ENCODE data around the gene LRRC3.

Gene LRRC3

GRCh38 chr21:44436111-44436611 lies 19.1 kb upstream of the LRRC3 start:
- TF ChIP-seq EGR1 (IDR thresholded peaks at IDR 0.05) (no peak), TCF12 (IDR thresholded peaks at IDR 0.05; ENCODE audit: low read depth) (no peak), MAX (IDR thresholded peaks at IDR 0.05) (no peak), ZBTB7A (IDR thresholded peaks at IDR 0.05; ENCODE audit: low read depth) (no peak), TAF1 (IDR thresholded peaks at IDR 0.05; ENCODE audit: low read depth) (no peak)

DNA sequence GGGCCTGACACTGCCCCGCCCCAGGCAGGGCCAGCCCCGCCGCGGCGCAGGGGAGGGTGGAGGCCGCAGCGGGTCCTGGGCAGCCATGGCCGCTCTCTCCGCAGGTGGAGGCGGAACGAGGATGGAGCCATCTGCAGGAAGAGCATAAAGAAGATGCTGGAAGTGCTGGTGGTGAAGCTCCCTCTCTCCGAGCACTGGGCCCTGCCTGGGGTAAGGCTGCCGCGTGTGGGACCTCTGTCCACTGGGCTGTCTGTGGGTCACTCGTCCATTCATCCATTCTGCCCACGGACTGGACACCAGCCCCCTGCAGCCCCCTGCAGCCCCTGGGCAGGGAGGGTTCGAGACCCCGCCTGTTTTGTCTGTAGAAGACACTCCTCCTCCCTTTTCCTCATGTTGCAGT lies 18.4 kb upstream of the LRRC3 start:
- TF ChIP-seq ZBTB7A (IDR thresholded peaks at IDR 0.05; ENCODE audit: low read depth) (no peak), CREB1 (IDR thresholded peaks at IDR 0.05; ENCODE audit: low read depth) (no peak), MAX (IDR thresholded peaks at IDR 0.05) (no peak), RAD21 (IDR thresholded peaks at IDR 0.05; ENCODE audit: low read depth) (no peak), FOXM1 (IDR thresholded peaks at IDR 0.05; ENCODE audit: borderline replicate concordance, low read depth) (no peak), NFIC (IDR thresholded peaks at IDR 0.05) (no peak), YY1 (IDR thresholded peaks at IDR 0.05; ENCODE audit: low read depth) (no peak), TCF12 (IDR thresholded peaks at IDR 0.05; ENCODE audit: low read depth) (no peak), REST (IDR thresholded peaks at IDR 0.05; ENCODE audit: low read depth) (no peak), EP300 (IDR thresholded peaks at IDR 0.05; ENCODE audit: borderline replicate concordance) (no peak), CEBPB (IDR thresholded peaks at IDR 0.05) (no peak)

DNA sequence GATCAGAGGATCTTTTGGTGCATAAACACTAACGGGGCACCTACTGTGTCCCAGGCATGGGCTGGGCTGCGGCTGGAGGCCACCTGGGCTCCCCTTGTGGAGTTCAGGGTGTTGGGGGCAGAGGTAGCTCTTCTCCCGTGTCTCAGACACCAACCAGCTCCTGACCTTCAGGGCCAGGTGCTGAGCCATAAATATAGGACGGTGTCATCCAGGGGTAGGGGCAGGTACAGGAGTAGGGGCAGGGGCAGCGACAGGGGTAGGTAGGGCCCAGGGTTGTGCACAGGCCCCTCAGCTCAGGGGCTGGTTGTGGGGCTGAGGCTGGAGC lies 18.0 kb upstream of the LRRC3 start:
- TF ChIP-seq TEAD4 (IDR thresholded peaks at IDR 0.05) (no peak), EGR1 (IDR thresholded peaks at IDR 0.05) (no peak), NFIC (IDR thresholded peaks at IDR 0.05) (no peak), ZBTB7A (IDR thresholded peaks at IDR 0.05; ENCODE audit: low read depth) (no peak), RAD21 (IDR thresholded peaks at IDR 0.05; ENCODE audit: low read depth) (no peak), TCF12 (IDR thresholded peaks at IDR 0.05; ENCODE audit: low read depth) (no peak), TAF1 (IDR thresholded peaks at IDR 0.05; ENCODE audit: low read depth) (no peak)

DNA sequence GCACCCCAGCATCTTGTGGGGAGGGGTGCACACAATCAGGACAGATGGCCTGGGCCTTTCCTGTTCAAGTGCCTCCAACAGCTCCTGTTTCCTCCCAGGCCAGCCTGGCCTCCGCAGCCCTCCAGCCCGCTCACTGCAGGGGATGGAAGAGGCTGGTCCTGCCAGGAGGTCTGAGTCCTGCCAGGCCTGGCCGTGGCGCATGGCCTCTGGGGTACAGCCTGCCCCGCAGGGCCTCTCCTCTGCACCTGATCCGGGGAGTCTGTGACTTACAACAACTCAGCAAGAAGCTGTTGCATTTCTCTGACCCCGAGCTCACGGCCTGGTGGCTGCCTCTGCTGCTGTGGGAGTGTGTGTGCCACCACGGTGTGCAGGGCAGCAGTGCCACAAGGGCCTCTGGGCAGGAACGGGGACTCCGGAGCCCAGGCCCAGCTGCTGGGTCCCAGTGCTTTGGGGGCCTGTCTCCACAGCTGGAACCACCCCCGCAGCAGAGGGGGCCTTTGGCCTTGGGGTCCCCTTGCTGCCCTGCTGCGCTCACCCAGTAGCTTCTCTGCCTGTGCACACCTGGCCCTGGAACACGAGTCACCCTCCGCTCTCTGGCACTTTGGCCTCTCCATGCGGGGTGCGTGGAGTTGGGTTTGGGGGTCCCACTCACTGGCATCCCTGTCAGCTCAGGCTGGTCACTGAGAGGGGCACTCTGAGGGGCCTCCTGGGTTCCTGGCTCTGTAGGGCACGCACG lies 17.4 kb upstream of the LRRC3 start:
- TF ChIP-seq EP300 (IDR thresholded peaks at IDR 0.05; ENCODE audit: borderline replicate concordance) (no peak), ZBTB7A (IDR thresholded peaks at IDR 0.05; ENCODE audit: low read depth) (no peak), USF1 (IDR thresholded peaks at IDR 0.05) (no peak), TAF1 (IDR thresholded peaks at IDR 0.05; ENCODE audit: low read depth) (no peak), MAX (IDR thresholded peaks at IDR 0.05) (no peak), RAD21 (IDR thresholded peaks at IDR 0.05; ENCODE audit: low read depth) (no peak), TCF12 (IDR thresholded peaks at IDR 0.05; ENCODE audit: low read depth) (no peak), CREB1 (IDR thresholded peaks at IDR 0.05; ENCODE audit: low read depth) (no peak), REST (IDR thresholded peaks at IDR 0.05; ENCODE audit: low read depth) (no peak), CEBPB (IDR thresholded peaks at IDR 0.05) (no peak), NFIC (IDR thresholded peaks at IDR 0.05) (no peak), YY1 (IDR thresholded peaks at IDR 0.05; ENCODE audit: low read depth) (no peak), TEAD4 (IDR thresholded peaks at IDR 0.05) (no peak)

- TF ChIP-seq TCF12 (IDR thresholded peaks at IDR 0.05; ENCODE audit: low read depth), result no peak
- no peak for TF ChIP-seq REST (IDR thresholded peaks at IDR 0.05; ENCODE audit: low read depth)
- TF ChIP-seq CREB1 (IDR thresholded peaks at IDR 0.05; ENCODE audit: low read depth), result no peak
- no peak for TF ChIP-seq RAD21 (IDR thresholded peaks at IDR 0.05; ENCODE audit: low read depth)
- TF ChIP-seq ZBTB7A (IDR thresholded peaks at IDR 0.05; ENCODE audit: low read depth), result no peak
- no peak for TF ChIP-seq EP300 (IDR thresholded peaks at IDR 0.05; ENCODE audit: borderline replicate concordance)
- TF ChIP-seq NFIC (IDR thresholded peaks at IDR 0.05), result no peak
- TF ChIP-seq MAX (IDR thresholded peaks at IDR 0.05), result no peak
- TF ChIP-seq TEAD4 (IDR thresholded peaks at IDR 0.05), result no peak
- TF ChIP-seq TAF1 (IDR thresholded peaks at IDR 0.05; ENCODE audit: low read depth), result no peak
- no peak for TF ChIP-seq FOXM1 (IDR thresholded peaks at IDR 0.05; ENCODE audit: borderline replicate concordance, low read depth)
These were observed 16.6 kb upstream of the LRRC3 start for GRCh38 chr21:44438531-44439210.
